ENCODE data around the gene NARS2.
"Not testable (repeated sequence)": the region's sequence is repeated elsewhere in the genome, so short reads cannot be mapped to it uniquely, and the experiment has no call there.

NARS2 gene

DNA sequence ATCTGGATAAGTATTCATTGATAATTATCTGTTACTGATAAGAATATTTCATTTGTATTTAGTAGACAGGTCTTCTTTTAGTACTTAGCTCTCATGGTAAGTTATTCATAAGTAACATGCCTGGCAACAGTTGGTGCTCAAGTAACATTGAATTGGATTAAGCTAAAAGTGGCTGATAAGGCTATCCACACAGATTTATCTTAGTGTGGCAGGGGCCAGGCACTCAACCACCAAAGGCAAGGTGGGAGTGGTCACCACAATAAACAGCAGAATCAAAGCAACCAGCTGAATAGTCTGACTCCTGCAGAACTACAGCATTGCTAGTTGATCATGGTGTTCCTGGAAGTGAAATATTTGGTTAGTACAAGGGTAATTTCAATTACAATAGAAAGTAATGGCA is 33.0 kb upstream of the NARS2 start:
- TF ChIP-seq CTCF (IDR thresholded peaks at IDR 0.05; ENCODE audit: borderline replicate concordance, insufficient read depth, low read depth, low read length) = no peak

GRCh38 chr11:78606667-78607066 is 32.0 kb upstream of the NARS2 start:
- no peak for TF ChIP-seq CTCF (IDR thresholded peaks at IDR 0.05; ENCODE audit: borderline replicate concordance, insufficient read depth, low read depth, low read length)
- H3K4me3 ChIP-seq (ENCODE audit: low read depth, low read length) = no peak overlapping the region

More for the DNA sequence above, 33.0 kb upstream of the NARS2 start:
- H3K4me3 ChIP-seq (ENCODE audit: low read depth, low read length) = no peak overlapping the region

DNA sequence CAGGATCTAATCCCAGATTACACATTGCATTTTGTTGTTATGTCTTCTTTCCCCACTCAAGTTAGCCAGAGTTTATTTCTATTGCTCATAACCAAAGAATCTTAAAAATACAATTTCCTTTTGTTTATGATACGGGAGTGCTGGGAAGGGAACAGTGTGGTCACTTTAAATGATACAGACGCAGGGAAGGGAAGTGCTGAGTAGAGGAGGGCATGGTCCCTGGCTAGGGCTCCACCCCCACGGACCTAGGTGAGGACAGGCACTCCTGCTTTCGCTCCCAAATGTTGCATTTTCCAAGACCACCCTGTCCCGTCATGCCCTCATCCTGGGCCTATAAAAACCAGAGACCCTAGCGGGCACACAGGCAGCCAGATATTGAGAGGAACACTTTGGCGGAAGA is 30.6 kb upstream of the NARS2 start:
- no peak overlapping the region for H3K4me3 ChIP-seq (ENCODE audit: low read depth, low read length)
- no peak for TF ChIP-seq CTCF (IDR thresholded peaks at IDR 0.05; ENCODE audit: borderline replicate concordance, insufficient read depth, low read depth, low read length)

- no peak overlapping the region for H3K4me3 ChIP-seq (ENCODE audit: low read depth, low read length)
- TF ChIP-seq CTCF (IDR thresholded peaks at IDR 0.05; ENCODE audit: borderline replicate concordance, insufficient read depth, low read depth, low read length) = no peak
Measured at GRCh38 chr11:78603792-78604191, 29.1 kb upstream of the NARS2 start.

- not testable (repeated sequence) for H3K4me3 ChIP-seq (ENCODE audit: low read depth, low read length)
Measured at GRCh38 chr11:78602771-78603170, 28.1 kb upstream of the NARS2 start.

DNA sequence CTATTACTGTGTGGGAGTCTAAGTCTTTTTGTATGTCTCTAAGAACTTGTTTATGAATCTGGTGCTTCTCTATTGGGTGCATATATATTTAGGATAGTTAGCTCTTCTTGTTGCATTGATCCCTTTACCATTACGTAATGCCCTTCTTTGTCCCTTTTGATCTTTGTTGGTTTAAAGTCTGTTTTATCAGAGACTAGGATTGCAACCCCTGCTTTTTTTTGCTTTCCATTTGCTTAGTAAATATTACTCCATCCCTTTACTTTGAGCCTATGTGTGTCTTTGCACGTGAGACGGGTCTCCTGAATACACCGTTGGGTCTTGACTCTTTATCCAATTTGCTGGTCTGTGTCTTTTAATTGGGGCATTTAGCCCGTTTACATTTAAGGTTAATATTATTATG is 26.4 kb upstream of the NARS2 start:
- H3K4me3 ChIP-seq (ENCODE audit: low read depth, low read length) = not testable (repeated sequence)

DNA sequence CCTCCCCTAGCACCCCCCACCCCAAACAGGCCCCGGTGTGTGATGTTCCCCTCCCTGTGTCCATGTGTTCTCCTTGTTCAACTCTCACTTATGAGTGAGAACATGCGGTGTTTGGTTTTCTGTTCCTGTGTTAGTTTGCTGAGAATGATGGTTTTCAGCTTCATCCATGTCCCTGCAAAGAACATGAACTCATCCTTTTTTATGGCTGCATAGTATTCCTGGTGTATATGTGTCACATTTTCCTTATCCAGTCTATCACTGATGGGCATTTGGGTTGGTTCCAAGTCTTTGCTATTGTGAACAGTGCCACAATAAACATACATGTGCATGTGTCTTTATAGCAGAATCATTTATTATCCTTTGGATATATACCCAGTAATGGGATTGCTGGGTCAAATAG is 22.9 kb upstream of the NARS2 start:
- H3K4me3 ChIP-seq (ENCODE audit: low read depth, low read length) = not testable (repeated sequence)

GRCh38 chr11:78595436-78596130 is 20.9 kb upstream of the NARS2 start:
- TF ChIP-seq CTCF (IDR thresholded peaks at IDR 0.05; ENCODE audit: borderline replicate concordance, insufficient read depth, low read depth, low read length) = no peak
- H3K4me3 ChIP-seq (ENCODE audit: low read depth, low read length) = no peak overlapping the region

DNA sequence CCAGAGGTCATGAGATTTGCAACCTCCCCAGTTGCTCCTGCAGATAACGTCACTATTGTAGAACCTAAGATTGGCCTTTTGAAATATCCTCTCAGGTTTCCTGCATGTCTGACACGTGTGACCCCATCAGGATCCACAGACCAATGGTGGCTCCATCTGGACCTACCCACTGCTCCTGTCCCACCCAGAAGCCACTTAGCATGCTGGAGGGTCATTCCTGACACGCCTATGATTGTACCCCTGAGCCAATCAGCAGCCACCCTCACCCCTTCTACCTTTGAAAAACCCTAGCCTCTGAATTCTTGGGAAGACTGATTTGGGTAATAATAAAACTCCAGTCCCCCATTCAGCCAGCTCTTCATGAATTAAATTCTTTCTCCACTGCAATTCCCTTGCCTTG is 20.1 kb upstream of the NARS2 start:
- no peak overlapping the region for H3K4me3 ChIP-seq (ENCODE audit: low read depth, low read length)
- no peak for TF ChIP-seq CTCF (IDR thresholded peaks at IDR 0.05; ENCODE audit: borderline replicate concordance, insufficient read depth, low read depth, low read length)
